GM12874 (cell line): Measurements from ENCODE around the gene STK25.

Experiments
- TF ChIP-seq, protein P1 (sequence below): IDR thresholded peaks from 2 replicates; pipeline ENCODE4 v1.5.1; 2011; ENCODE audit warnings: low read depth, mild to moderate bottlenecking, control low read depth, low read length, moderate library complexity; ENCODE audit not compliant: insufficient read depth

Gene STK25

GRCh38 chr2:241531161-241531722, 22.9 kb upstream of the STK25 start:
- TF ChIP-seq, protein P1, sequence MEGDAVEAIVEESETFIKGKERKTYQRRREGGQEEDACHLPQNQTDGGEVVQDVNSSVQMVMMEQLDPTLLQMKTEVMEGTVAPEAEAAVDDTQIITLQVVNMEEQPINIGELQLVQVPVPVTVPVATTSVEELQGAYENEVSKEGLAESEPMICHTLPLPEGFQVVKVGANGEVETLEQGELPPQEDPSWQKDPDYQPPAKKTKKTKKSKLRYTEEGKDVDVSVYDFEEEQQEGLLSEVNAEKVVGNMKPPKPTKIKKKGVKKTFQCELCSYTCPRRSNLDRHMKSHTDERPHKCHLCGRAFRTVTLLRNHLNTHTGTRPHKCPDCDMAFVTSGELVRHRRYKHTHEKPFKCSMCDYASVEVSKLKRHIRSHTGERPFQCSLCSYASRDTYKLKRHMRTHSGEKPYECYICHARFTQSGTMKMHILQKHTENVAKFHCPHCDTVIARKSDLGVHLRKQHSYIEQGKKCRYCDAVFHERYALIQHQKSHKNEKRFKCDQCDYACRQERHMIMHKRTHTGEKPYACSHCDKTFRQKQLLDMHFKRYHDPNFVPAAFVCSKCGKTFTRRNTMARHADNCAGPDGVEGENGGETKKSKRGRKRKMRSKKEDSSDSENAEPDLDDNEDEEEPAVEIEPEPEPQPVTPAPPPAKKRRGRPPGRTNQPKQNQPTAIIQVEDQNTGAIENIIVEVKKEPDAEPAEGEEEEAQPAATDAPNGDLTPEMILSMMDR = no peak

- TF ChIP-seq, protein P1 = no peak
Observed at GRCh38 chr2:241530571-241530970, 22.2 kb upstream of the STK25 start.

DNA sequence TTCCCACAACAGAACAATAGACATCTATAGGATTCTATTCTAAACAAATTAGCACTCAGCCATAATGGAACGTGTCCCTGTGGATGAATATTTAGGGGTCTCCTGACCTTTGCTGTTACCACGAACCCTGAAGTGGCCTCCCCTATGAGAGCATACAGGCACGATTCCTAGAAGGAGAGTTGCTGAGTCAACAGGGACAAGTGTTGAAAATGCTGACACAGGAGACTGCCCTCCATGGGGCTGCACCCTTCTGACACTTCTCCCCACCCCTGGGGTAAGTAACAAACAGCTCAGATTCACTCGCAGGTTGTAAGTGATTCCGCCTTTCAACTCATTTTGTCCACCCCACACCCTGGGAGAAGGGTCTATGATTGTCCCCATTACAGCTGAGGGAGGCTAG, 14.1 kb upstream of the STK25 start:
- TF ChIP-seq, protein P1 = no peak

GRCh38 chr2:241519669-241520068, 11.3 kb upstream of the STK25 start:
- TF ChIP-seq, protein P1 = no peak

- TF ChIP-seq, protein P1 = no peak
Observed at GRCh38 chr2:241517297-241517696, 8.9 kb upstream of the STK25 start.

DNA sequence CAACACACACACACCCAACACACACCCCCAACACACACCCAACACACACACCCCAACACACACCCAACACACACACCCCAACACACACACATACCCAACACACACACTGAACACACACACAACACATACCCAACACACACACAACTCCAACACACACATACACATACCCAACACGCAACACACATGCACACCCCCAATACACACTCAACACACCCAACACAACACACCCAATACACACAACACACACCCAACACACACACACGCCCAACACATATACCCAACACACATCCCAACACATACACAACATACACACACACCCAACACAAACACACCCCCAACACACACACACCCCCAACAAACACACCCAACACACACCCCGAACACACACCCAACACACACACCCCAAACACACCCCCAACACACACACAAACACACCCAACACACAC, 8.2 kb upstream of the STK25 start:
- TF ChIP-seq, protein P1 = no peak

GRCh38 chr2:241514986-241515737, 6.8 kb upstream of the STK25 start:
- TF ChIP-seq, protein P1 = no peak
